ENCODE data around the gene CLCN5.

CLCN5 gene

GRCh38 chrX:49976682-49977197 lies 54.3 kb downstream of the CLCN5 start (continued):
- TF ChIP-seq, protein P1, sequence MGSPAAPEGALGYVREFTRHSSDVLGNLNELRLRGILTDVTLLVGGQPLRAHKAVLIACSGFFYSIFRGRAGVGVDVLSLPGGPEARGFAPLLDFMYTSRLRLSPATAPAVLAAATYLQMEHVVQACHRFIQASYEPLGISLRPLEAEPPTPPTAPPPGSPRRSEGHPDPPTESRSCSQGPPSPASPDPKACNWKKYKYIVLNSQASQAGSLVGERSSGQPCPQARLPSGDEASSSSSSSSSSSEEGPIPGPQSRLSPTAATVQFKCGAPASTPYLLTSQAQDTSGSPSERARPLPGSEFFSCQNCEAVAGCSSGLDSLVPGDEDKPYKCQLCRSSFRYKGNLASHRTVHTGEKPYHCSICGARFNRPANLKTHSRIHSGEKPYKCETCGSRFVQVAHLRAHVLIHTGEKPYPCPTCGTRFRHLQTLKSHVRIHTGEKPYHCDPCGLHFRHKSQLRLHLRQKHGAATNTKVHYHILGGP (tag by site-specific recombination; IDR thresholded peaks at IDR 0.05), result 0 out of 2 replicates have a peak, but pooled peaks have one; percentile 20
- TF ChIP-seq AEBP2 (tag by site-specific recombination; IDR thresholded peaks at IDR 0.05; ENCODE audit: borderline replicate concordance) (no peak), ZNF645 (tag by site-specific recombination; IDR thresholded peaks at IDR 0.05) (no peak), ZSCAN30 (tag by site-specific recombination; IDR thresholded peaks at IDR 0.05) (no peak), ZNF354C (tag by site-specific recombination; IDR thresholded peaks at IDR 0.05; ENCODE audit: borderline replicate concordance, low read depth) (no peak), TRIM28 (IDR thresholded peaks at IDR 0.05; ENCODE audit: borderline replicate concordance, low read length) (peak; percentile 77), ZNF140 (tag by site-specific recombination; IDR thresholded peaks at IDR 0.05) (no peak)

- Histone ChIP-seq H3K27ac (ENCODE audit: extremely low read depth, low read depth, low read length) (no peak overlapping the region), H3K9me3 (ENCODE audit: control insufficient read depth, insufficient read depth, low read depth, low read length) (no peaks in the 10 kb centered on the region), H3K4me1 (ENCODE audit: control insufficient read depth, insufficient read depth, low read length) (peaks cover 12% of the 10 kb centered on the region; the same call in 1 of the 2 replicates), H3K4me3 (ENCODE audit: low read depth, low read length) (no peak overlapping the region), H3K36me3 (ENCODE audit: control insufficient read depth in 2 of 2, insufficient read depth in 1 of 2, low read length in 2 of 2) (no peaks in the 10 kb centered on the region)
- TF ChIP-seq ZNF335 (tag by site-specific recombination; conservative IDR thresholded peaks at IDR 0.05), result peak; percentile 25; the same call in 1 of the 2 replicates
- no peak for TF ChIP-seq OSR2 (tag by site-specific recombination; IDR thresholded peaks at IDR 0.05)
- ChIA-PET POLR2A (no interaction called here), CTCF (no interaction called here)
These were observed 55.1 kb downstream of the CLCN5 start for GRCh38 chrX:49977319-49978090.

GRCh38 chrX:49978176-49978575 lies 55.8 kb downstream of the CLCN5 start:
- POLR2A ChIA-PET, result no interaction called here

More at GRCh38 chrX:49978176-49978575, 55.8 kb downstream of the CLCN5 start:
- CTCF ChIA-PET, result interaction anchor here (0.6 kb wide), 1 partner anchor 54 kb away, joined by 3 read pairs; no protein-coding TSS in a partner anchor
- Histone ChIP-seq H3K4me3 (ENCODE audit: low read depth, low read length) (no peak overlapping the region), H3K27ac (ENCODE audit: extremely low read depth, low read depth, low read length) (no peak overlapping the region), H3K36me3 (ENCODE audit: control insufficient read depth in 2 of 2, insufficient read depth in 1 of 2, low read length in 2 of 2) (no peaks in the 10 kb centered on the region), H3K9me3 (ENCODE audit: control insufficient read depth, insufficient read depth, low read depth, low read length) (no peaks in the 10 kb centered on the region), H3K4me1 (ENCODE audit: control insufficient read depth, insufficient read depth, low read length) (peaks cover 12% of the 10 kb centered on the region; the same call in 1 of the 2 replicates)
- no peak for TF ChIP-seq ZNF148 (tag by site-specific recombination; IDR thresholded peaks at IDR 0.05; ENCODE audit: borderline replicate concordance)
- no peak for TF ChIP-seq MEIS1 (CRISPR knock-in tag; IDR thresholded peaks at IDR 0.05; ENCODE audit: borderline replicate concordance)
- TF ChIP-seq, protein P2, sequence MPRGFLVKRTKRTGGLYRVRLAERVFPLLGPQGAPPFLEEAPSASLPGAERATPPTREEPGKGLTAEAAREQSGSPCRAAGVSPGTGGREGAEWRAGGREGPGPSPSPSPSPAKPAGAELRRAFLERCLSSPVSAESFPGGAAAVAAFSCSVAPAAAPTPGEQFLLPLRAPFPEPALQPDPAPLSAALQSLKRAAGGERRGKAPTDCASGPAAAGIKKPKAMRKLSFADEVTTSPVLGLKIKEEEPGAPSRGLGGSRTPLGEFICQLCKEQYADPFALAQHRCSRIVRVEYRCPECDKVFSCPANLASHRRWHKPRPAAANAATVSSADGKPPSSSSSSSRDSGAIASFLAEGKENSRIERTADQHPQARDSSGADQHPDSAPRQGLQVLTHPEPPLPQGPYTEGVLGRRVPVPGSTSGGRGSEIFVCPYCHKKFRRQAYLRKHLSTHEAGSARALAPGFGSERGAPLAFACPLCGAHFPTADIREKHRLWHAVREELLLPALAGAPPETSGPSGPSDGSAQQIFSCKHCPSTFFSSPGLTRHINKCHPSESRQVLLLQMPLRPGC (tag by site-specific recombination; IDR thresholded peaks at IDR 0.05), result no peak
